ENCODE data around the gene C16orf95. TPM values are rescaled to one million over a fixed set of nuclear protein-coding genes. Genes with fewer than 3 reads are reported as not detected.

The C16orf95 gene
- total RNA-seq, 4 donors from 2014 or later, result 0.54 to 1.3 (median 0.54) TPM; not detected in 1

DNA sequence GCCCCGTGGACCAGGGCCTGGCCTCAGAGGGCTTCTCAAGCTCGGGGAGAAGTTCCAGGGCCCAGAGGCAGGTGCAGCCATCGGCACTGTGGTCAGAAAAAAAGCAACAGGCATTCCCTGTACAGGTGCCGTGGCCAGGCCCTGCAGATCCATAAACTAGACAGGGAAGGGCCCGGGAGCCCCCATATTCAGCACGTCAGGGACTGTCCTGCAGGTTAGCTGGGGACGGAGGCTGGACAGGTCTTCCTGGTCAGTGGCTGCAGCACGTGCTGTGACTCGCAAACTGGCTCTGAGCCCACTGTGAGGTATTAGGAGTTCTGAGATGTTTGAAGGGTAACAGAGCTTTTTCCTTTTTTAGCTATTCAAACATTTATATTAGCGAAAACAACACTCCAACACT is 15.0 kb upstream of the C16orf95 start:
- Histone ChIP-seq H3K4me1 (peaks cover 0 to 9% of the 10 kb centered on the region in 2 donors), H3K27ac (no peak overlapping the region), H3K36me3 (peaks cover 36 to 42% of the 10 kb centered on the region in 2 donors), H3K9me3 (no peaks in the 10 kb centered on the region), H3K27me3 (no peaks in the 10 kb centered on the region), H3K4me3 (replicated peaks in 1 of 3) (no peak overlapping the region)
- DNase-seq, result no peak
- TF ChIP-seq POLR2A (IDR thresholded peaks at IDR 0.05), result no peak
- no peak for TF ChIP-seq CTCF (IDR thresholded peaks at IDR 0.05)
- intact Hi-C loops (cut with DNase I), result no loop called here
- 86 to 93% methylated on average over 9 to 10 of the region's 10 CpGs for WGBS, 2 donors

GRCh38 chr16:87331241-87331801 is 14.1 kb upstream of the C16orf95 start:
- Histone ChIP-seq H3K36me3 (peaks cover 36 to 42% of the 10 kb centered on the region in 2 donors), H3K4me3 (replicated peaks in 1 of 3) (no peak overlapping the region)
- 93 to 95% methylated on average over 27 to 30 of the region's 31 CpGs for WGBS, 2 donors

DNA sequence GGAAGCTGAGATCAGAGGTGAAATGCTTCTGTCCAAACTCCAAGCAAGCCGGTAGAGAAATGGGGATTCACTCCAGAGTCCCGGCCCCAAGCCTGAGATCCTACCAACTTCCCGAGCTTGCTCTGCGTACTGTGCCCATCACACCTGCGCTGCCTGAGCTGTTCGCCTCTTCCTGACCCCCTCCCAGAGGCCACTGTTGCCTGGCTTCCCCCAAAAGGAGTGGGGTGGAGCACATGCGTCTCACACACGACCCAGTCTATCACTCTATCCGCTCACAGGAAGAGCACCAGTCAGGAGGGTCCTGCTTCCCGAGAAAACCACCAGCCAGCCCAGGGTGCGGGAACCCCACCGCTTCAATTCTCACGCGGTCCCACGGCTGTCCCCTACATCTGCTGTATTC is 13.5 kb upstream of the C16orf95 start:
- DNase-seq, result no peak
- 88 to 96% methylated on average over 15 of the region's 15 CpGs for WGBS, 2 donors
- H3K36me3 ChIP-seq, result peaks cover 31 to 42% of the 10 kb centered on the region in 2 donors
- intact Hi-C loops (cut with DNase I), result no loop called here
- peaks cover 0 to 9% of the 10 kb centered on the region in 2 donors for H3K4me1 ChIP-seq
- no peak overlapping the region for H3K27ac ChIP-seq
- no peak overlapping the region for H3K4me3 ChIP-seq (replicated peaks in 1 of 3)
- TF ChIP-seq CTCF (IDR thresholded peaks at IDR 0.05) (no peak), POLR2A (IDR thresholded peaks at IDR 0.05) (no peak)
- no peaks in the 10 kb centered on the region for H3K9me3 ChIP-seq
- no peaks in the 10 kb centered on the region for H3K27me3 ChIP-seq

More at GRCh38 chr16:87331241-87331801, 14.1 kb upstream of the C16orf95 start:
- Histone ChIP-seq H3K27ac (no peak overlapping the region), H3K27me3 (no peaks in the 10 kb centered on the region), H3K9me3 (no peaks in the 10 kb centered on the region), H3K4me1 (peaks cover 0 to 9% of the 10 kb centered on the region in 2 donors)
- no peak for DNase-seq
- intact Hi-C loops (cut with DNase I), result no loop called here
- TF ChIP-seq CTCF (IDR thresholded peaks at IDR 0.05) (no peak), POLR2A (IDR thresholded peaks at IDR 0.05) (no peak)

DNA sequence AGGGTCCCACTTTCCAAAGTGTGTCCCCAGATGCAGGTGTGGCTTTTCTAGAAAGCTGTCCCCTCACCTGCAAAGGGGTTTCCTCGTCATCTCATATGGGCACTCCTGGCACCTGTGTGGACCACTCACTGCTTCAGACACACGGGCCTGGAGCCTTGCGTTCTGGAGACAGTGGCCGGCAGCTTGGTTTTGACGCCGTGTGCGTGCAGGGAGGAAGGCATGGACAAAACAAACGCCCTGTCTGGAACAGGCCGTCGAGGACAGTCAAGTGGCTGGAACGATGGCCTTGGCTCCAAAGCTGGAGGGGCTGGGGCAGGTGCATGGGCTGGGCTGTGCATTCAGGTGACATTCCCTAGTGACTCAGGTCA is 13.0 kb upstream of the C16orf95 start:
- DNase-seq, result no peak
- WGBS, 2 donors, result 66% methylated on average over 11 of the region's 11 CpGs; no CpG with 5 or more reads in 1 of the 2 donors
- no peaks in the 10 kb centered on the region for H3K27me3 ChIP-seq
- no peak overlapping the region for H3K4me3 ChIP-seq (replicated peaks in 1 of 3)
- no peak overlapping the region for H3K27ac ChIP-seq
- H3K4me1 ChIP-seq, result peaks cover 0 to 9% of the 10 kb centered on the region in 2 donors
- peaks cover 28 to 42% of the 10 kb centered on the region in 2 donors for H3K36me3 ChIP-seq
- no peaks in the 10 kb centered on the region for H3K9me3 ChIP-seq
- no peak for TF ChIP-seq CTCF (IDR thresholded peaks at IDR 0.05)
- no peak for TF ChIP-seq POLR2A (IDR thresholded peaks at IDR 0.05)
- intact Hi-C loops (cut with DNase I), result no loop called here

GRCh38 chr16:87329436-87330256 is 12.5 kb upstream of the C16orf95 start:
- H3K27me3 ChIP-seq, result no peaks in the 10 kb centered on the region
- DNase-seq, result no peak
- peaks cover 22 to 36% of the 10 kb centered on the region in 2 donors for H3K36me3 ChIP-seq
- 89 to 90% methylated on average over 14 to 16 of the region's 20 CpGs for WGBS, 2 donors
- peak overlapping the region in 1 of 3 donors; percentile 30 for H3K27ac ChIP-seq
- H3K9me3 ChIP-seq, result no peaks in the 10 kb centered on the region
- no peak overlapping the region for H3K4me3 ChIP-seq (replicated peaks in 1 of 3)
- no peak for TF ChIP-seq POLR2A (IDR thresholded peaks at IDR 0.05)
- TF ChIP-seq CTCF (IDR thresholded peaks at IDR 0.05), result no peak
- intact Hi-C loops (cut with DNase I), result loop anchor here (10.0 kb wide), 1 partner anchor 305 kb away; no protein-coding TSS in a partner anchor
- H3K4me1 ChIP-seq, result peaks cover 3 to 15% of the 10 kb centered on the region in 2 donors
